Thyroid gland (tissue), 4 donors: Measurements from ENCODE around the gene STXBP4.

ENCODE experiments used
- CTCF ChIP-seq, 6 experiments: fragments of 200-600 bp in 3 of 6; fragments of 450-650 bp in 3 of 6; sonication (generic) in 3 of 6; IDR thresholded peaks; one replicate each; pipeline ENCODE4 v1.5.1; 2016 to 2019; ENCODE audit warnings: antibody characterized with exemption in 6 of 6, mild to moderate bottlenecking in 2 of 6, inconsistent platforms in 1 of 6, moderate library complexity in 1 of 6
- POLR2A ChIP-seq, 2 donors: fragments of 450-650 bp; IDR thresholded peaks; one replicate each; pipeline ENCODE4 v1.6.1; 2017; ENCODE audit warnings: antibody characterized with exemption in 2 of 2, mild to moderate bottlenecking in 2 of 2, moderate library complexity in 1 of 2

- TF ChIP-seq CTCF (IDR thresholded peaks at IDR 0.05) (no peak), POLR2A (IDR thresholded peaks at IDR 0.05) (no peak)
Measured at GRCh38 chr17:54927525-54927924, 41.0 kb upstream of the STXBP4 start.
